GM18907 (cell line): ENCODE measurements around the gene TH.

Source experiments
- ATAC-seq: cut with Tn5 transposase; IDR thresholded peaks from one replicate; pipeline ENCODE4 v1.9.1; 2021; ENCODE audit warnings: mild to moderate bottlenecking, moderate library complexity; ENCODE audit not compliant: unreplicated experiment

TH gene

DNA sequence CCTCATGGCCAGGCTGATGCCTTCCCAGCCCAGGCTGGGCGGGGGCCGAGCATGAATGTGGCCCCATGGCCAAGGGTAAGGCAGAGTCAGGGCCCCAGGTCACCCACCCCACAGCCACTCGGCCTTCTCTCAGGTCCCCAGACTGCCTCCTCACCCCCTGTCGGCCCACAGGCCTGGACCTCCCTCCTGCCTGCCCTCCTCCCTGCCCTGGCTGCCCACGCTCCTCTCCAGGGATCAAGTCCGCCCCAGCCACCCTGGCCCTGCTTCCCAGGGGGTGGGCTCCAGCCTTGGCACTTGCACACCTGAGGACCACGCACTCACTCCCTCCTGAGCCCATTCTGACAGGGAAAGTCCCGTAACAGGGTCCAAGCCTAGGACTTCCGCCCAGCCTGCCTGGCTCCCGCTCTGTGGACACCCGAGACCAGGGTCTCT, 37.8 kb upstream of the TH start:
- no peak for ATAC-seq

GRCh38 chr11:2208691-2209369, 37.2 kb upstream of the TH start:
- ATAC-seq = no peak

DNA sequence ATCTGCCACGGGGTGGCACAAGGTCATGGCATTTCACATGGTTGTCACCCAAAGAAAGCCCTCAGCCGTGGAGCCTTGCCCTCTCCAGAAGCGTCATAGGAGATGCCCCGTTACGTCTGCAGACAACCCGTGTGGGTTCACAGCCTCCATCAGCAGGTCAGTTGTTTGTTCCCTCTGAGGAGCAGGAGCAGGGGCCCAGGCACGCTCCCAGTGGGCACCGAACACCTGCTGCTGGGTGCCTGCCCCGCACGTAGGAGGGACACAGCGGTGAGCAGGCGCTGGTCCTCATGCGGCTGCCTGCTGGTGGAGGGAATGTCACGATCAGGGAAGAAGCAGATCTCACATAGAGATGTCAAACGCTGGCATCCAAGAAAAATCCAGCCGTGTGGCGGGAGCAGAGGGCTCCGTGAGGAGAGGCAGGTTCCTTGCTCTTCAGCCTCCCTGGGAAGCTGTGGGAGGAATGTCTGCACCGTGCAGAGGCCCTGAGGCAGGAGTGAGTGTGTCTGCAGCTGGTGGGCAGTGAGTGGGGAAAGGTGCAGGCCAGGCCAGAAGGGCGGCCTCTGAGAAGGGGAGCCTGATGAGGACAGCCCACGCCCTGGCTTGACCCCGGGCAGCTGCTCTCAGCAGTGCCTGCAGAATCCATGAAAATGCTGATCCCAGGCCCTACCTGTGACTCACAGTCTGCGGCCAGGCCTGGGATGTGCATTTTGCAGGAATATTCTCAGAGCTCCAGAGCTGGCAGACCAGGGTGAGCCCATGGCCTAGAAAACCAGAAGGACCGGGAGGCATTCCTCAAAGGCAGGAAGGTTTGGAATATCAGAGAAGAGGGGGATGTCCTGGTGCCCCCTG, 36.4 kb upstream of the TH start:
- ATAC-seq = no peak

DNA sequence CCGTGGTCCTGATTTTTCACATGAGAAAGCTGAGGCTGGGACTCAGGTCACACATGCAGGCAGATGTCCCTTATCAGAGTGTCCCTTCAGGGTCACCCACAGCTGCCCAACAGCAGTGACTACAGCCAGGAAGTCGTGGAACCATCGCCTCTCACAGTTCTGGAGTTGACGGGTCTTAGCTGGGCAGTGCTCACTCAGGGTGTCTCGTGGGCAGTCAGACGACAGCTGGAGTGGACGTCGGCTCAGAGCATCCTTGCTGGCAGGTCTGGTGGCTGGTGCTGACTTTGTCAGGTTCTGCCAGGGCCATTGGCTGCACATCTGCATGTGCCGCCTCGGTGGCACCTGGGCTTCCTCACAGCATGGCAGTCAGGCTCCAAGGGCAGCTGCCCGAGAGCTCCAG, 35.6 kb upstream of the TH start:
- ATAC-seq = no peak

GRCh38 chr11:2205981-2206690, 34.5 kb upstream of the TH start:
- ATAC-seq = no peak

- no peak for ATAC-seq
These were observed 33.7 kb upstream of the TH start for GRCh38 chr11:2205214-2205720.

GRCh38 chr11:2204361-2205213, 33.0 kb upstream of the TH start:
- ATAC-seq = no peak

GRCh38 chr11:2203440-2204259, 32.0 kb upstream of the TH start:
- ATAC-seq = no peak

GRCh38 chr11:2202900-2203439, 31.4 kb upstream of the TH start:
- no peak for ATAC-seq

- no peak for ATAC-seq
These were observed 30.7 kb upstream of the TH start for GRCh38 chr11:2202071-2202899.

GRCh38 chr11:2201542-2201941, 29.9 kb upstream of the TH start:
- no peak for ATAC-seq

DNA sequence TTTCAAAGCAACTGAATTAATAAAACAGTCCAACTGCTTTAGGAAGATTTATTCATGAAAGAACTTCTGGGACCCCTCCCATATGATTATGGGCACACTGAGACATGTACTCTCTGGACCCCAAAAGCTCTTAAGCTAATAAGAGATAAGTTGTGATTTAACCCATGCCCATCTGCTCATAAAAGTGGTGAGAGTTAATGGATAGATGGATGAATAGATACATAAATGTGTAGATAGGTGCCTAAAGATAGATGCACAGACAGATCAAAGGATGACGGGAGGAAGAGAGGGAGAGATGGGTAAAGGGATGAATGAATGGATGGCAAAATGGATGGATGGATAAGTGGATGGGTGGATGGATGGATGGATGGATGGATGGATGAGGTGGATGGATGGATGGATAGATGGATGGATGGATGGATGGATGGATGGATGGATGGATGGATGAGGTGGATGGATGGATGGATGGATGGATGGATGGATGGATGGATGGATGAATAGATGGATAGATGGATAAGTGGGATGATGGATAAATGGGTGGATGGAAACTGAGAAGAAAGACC, 29.4 kb upstream of the TH start:
- no peak for ATAC-seq

DNA sequence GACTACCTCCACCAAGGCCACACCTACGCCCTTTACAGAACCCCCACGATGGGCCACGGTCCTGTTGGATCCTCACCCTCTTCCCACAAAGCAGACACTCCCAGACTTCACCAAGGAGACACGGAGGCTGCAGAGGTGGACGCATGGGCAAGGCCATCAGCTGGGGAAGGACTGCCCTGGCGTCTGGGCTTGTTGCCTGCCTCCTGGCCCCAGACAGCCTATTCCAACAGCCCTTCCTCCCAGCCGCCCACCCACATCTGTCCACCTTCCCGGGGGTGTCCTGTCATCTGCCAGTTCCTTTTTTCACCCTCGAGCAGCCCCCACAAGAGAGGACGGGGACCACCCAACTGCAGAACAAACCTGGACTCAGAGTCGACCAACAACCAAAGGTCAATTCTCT, 28.9 kb upstream of the TH start:
- ATAC-seq = no peak

DNA sequence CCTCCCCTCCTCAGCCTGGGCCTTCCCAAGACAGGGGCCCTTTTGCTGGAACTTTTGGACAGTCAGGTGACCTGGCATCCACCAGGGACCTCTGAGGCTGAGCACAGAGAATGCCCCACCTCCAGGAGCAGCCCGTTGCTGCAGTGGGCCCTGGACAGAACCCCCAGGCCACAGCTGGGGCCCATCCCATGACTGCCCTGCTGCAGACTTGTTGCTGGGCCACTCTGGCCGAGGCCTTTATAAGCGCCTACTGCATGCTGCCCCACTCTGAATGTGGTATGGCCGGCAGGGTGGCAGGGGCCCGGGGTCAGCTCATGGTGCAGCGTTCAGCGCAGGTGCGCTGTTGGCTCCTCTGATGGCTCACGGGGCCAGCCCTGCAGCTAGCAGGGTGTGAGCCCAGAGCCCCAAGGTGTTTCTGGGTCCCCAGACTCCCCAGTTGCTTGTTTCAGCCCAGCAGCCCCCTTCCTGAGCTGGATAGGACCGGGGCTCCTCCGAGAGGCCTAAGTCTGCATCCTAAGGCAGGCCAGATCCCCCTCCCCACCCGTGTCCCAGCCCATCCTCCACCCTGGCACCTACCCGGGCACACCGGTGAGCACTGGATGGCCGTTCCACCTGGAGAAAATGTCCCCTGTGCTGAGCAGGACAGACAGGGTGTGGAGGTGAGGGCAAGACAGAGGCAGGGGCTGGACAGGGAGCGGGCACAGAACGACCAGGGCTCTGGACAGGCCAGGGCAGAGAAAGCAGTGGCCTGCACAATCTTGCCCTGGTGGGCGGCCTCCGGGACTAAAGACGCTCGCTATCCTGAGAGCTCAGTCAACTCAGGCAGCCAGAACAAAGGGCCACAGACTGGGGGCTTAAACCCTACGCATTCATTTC, 28.1 kb upstream of the TH start:
- no peak for ATAC-seq

DNA sequence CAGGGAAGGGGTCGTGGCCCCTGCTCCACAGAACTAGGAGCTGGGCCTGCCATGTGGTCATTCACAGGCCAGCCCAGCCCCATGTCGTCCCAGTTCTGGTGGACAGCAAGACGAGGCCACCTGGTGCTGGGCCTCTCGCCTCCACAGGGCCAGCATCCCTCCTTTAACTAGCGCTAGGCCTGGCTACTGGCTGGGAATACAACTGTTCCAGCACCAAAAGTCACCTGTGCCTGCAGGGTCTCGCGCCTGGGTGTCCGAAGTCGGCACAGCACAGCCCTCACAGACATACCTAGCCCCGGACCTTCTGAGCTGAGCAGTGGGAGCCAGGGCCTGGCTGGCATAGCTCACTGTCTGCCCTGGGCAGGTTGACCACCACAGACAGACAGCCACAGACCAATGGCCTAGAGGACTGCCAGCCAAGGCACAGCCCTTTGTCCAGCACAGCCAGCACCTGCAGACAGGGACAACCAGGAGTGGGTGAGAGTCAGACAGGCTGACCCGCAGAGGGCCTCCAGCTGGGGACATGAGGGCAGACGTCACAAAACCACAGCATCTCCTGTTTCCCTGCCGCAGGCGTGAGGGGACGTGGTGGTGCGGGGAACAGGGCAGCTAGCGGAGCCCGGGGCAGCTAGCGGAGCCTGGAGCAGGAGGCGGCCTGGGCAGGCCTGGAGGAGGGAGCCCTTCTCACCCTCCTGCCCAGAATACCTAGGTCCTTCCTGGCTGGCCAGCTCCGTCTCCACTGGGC, 27.2 kb upstream of the TH start:
- no peak for ATAC-seq

DNA sequence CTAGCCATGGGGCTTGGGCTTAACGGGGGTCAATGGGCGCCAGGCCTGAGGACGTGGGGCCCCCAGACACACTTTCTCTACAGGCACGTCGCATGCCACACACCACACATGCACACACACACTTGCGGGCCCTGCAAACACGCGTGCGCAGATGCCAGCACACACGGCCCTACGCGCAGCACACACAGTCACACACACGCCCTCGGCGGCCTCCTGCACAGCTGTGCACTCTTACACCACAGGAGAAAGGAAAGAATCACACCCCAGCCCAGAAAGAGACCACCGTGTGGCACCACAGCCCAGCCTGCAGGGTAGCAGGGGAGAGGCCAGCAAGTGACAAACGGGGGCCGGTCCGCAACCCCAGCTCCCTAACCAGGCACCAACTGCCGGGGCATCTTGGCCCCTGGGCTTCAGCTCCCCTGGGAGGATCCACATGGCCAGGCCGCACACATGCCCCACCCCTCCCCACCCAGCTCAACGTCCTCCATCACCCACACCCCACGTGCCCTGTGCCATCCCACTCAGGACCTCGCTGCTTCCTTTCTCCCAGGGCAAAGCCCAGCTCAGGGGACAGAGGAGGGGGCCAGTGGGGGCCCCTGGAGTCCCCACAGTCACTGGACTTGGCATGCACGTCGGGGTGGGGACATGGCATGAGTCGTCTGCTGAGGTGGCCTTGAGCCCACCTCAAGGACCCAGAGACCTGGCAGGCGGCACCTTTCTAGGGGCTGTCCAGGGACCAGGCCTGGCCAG, 26.3 kb upstream of the TH start:
- ATAC-seq = no peak
